GM21723 (cell line): Measurements from ENCODE around the gene GALNT10.
A peak's percentile ranks its signal among the peaks of the same experiment; 100 is the strongest.

Experiments
- ATAC-seq: cut with Tn5 transposase; IDR thresholded peaks from one replicate; pipeline ENCODE4 v1.9.1; 2021; ENCODE audit warnings: mild to moderate bottlenecking, moderate library complexity; ENCODE audit not compliant: unreplicated experiment

GALNT10 gene

GRCh38 chr5:154400678-154401077, 210.1 kb downstream of the GALNT10 start:
- ATAC-seq: no peak

- no peak for ATAC-seq
These were observed 210.8 kb downstream of the GALNT10 start for GRCh38 chr5:154401355-154401754.

DNA sequence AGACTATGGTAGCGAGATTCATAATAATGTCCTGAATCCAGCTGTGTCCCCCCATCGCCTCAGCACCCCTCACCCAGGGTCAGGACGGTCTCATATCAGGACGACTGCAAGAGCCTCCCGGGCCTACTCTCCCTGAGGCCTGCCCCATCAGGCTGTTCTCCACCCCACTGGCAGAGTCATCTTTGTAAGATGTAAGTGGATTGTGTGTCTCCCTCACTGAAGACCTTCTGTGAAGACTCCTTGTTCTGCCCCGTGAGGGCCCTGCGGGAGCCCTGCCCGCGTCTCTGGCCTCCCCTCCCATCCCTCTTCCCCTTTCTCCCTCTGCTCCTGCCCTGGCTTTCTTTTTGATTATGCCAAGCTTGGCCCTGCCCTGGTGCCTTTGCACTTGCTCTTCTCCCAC, 211.4 kb downstream of the GALNT10 start:
- no peak for ATAC-seq

DNA sequence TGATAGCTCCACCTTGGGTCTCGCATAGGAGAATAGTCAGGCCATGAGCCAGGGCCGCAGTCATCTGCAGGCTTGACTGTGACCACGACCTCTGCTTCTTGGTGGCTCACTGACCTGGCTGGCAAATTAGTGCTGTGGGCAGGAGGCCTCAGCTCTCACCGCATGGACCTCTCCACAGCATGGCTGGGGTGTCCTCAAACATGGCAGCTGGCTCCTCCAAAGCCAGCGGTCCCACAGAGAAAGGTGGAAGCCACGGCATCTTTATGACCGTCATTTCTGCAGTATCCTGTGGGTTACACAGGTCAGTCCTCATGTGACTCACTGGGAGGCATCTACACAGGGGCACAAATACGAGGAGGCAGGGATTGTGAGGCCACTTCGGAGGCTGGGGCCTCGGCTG, 212.1 kb downstream of the GALNT10 start:
- no peak for ATAC-seq

DNA sequence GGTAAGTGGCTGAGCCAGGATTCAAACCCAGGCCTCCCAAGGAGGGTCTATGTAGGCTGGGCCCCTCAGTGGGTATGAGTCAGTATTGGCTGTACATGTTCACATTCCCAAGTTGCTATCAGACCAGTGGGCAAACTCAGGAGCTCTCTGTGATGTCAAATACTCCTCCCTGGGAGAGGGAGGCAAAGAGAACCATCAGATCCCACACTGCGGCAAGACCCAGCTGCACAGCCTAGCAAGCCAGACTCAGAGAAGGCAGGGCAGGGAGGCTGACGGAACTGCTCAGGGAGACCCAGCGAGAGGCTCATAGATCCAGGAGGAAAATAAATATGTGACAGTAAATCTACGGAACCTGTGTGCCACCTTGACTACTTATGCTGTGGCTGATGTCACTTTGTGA, 212.7 kb downstream of the GALNT10 start:
- no peak for ATAC-seq

- ATAC-seq: no peak
These were observed 213.3 kb downstream of the GALNT10 start for GRCh38 chr5:154403776-154404387.

GRCh38 chr5:154405078-154405792, 214.7 kb downstream of the GALNT10 start:
- peak; percentile 99 for ATAC-seq

DNA sequence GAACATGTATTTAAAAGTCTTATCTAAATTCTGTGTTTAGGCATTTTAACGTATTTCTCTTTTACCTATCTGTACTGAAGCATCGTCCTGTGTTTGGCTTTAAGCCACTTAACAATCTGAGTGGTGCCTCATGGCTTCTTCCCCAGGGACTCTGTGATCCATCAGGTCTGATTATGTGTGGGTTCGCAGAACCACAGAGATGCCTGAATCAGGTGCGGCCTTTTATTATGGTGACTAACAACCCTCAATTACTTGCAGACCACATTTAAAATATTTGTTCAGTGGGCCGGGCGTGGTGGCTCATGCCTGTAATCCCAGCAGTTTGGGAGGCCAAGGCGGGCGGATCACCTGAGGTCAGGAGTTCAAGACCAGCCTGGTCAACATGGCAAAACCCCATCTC, 215.7 kb downstream of the GALNT10 start:
- ATAC-seq: no peak

- no peak for ATAC-seq
These were observed 216.3 kb downstream of the GALNT10 start for GRCh38 chr5:154406826-154407225.

DNA sequence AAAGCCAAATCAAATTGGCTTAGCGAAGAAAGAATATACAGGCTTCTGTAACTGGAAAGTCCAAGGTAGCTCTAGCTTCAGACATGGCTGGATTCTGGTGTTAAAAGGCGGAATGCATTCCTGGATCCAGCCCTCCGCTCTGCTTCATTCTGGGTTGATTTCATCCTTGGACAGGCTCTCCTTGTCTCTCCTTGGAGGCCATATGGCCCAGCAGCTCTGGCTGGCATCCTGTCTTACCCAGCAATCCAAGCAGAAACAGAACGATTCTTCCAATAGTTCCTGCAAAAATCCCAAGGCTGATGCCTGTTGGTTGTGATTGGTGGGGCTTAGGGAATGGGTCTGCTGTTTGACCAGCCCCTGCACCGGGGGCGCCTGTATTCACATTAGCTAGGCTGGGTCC, 218.3 kb downstream of the GALNT10 start:
- no peak for ATAC-seq

GRCh38 chr5:154409230-154409840, 218.8 kb downstream of the GALNT10 start:
- no peak for ATAC-seq

- no peak for ATAC-seq
These were observed 219.5 kb downstream of the GALNT10 start for GRCh38 chr5:154410008-154410407.

DNA sequence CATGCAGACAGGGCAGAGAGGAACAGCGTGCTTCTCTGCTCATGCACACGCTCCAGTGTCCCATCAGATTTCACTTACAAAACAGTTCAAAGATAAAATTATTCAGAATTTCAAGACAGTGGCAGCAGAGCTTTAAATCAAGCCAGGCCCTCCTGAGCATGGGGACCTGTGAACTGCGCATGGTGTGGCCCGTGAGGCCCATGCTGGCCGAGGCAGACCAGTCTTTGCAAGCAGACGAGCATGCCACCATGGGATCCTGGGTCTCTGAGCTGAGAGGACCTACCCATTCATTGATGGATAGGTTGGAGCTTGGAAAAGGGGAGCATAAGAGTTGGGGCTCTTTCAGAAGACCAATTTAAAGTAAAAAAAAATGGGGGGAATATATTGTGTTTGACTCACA, 220.3 kb downstream of the GALNT10 start:
- no peak for ATAC-seq

- no peak for ATAC-seq
These were observed 220.8 kb downstream of the GALNT10 start for GRCh38 chr5:154411338-154411737.

DNA sequence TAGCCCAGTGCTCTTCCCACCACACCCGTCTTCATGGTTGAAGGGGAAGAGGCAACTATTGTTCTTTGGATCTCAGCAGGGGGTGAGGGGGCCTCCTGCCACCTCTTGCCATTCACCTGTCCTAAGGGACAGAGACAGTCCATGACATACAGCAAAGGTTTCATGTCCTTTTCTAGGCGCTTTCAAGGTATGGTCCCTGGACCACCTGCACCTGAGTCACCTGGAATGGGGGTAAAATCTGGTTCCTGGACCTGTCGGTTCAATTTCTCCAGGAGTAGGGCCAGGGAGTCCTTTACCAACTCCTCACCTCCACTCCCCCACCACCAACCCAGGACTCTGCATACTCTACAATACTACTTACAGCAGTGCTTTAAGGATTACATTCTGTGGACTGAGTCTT, 221.8 kb downstream of the GALNT10 start:
- no peak for ATAC-seq

- no peak for ATAC-seq
These were observed 222.4 kb downstream of the GALNT10 start for GRCh38 chr5:154412925-154413324.

DNA sequence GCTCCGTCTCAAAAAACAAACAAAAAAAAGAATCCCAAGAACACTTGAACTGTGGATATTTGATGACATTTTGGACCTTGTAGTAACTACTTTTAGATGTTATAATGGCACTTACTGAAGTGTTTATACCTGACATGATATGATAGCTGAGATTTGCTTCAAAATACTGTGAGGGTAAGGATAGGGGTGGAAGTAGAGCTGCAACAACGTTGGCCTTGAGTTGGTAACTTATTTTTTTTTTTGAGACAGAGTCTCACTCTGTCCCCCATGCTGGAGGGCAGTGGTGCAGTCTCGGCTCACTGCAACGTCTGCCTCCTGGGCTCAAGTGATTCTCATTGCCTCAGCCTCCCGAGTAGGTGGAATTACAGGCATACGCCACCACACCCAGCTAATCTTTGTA, 224.6 kb downstream of the GALNT10 start:
- no peak for ATAC-seq

DNA sequence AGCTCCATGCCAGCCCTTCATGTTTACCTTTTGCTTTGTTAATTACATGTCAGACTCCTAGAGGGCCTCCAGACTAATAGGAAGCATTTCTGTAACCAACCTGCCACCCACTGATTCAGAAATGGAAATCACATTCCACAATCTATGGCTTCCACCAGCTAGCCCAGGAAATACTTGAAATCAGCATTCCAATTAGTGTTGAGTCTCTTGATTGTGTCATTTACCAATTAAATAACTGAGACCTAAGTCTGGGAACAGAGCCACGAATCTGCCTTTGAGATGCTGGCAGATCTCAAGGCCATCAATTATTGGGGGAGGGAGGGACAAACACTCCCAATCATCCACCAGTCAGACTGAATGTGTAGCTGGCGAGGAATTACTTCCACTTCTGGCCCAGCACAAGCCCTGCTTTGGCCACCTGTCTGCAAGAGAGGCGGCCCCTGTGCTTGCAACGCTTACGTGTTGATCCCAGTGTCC, 227.8 kb downstream of the GALNT10 start:
- no peak for ATAC-seq

DNA sequence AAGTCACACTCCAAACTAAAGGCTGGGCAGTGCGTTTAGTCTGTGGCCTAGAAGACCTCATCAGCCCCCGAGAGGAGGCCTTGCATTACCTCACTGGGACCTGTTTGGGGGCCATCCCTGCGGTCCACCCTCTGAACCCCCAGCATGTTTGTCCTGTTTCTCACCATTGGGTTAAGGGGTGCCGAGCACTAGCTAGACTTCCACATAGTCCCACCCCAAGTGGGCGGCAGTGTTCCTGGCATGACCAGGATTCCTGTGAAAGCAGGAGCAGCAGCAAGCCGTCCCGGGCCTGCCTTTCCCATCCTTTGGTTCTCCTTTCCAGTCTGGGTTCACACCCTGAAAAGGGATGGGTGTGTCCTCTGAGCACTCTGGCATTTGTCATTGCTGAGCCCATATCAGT, 228.7 kb downstream of the GALNT10 start:
- no peak for ATAC-seq

DNA sequence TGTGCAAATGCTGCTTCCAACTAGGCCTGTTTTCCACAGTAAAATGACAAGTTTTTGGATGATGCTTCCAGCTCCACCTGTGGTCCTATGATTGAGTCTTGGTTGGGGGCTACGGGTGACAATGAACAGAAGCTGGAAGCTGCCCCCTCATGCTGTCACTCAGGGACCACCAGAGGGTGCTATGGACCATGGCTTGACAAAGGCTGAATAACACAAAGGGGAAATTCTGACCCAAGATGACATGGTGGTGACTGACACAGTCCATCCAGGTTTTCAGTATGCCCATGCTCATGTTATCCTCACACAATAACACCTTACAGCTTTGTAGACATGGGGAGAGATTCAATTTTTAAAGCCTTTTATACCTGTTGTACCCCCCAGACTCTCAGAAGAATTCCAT, 231.3 kb downstream of the GALNT10 start:
- no peak for ATAC-seq

DNA sequence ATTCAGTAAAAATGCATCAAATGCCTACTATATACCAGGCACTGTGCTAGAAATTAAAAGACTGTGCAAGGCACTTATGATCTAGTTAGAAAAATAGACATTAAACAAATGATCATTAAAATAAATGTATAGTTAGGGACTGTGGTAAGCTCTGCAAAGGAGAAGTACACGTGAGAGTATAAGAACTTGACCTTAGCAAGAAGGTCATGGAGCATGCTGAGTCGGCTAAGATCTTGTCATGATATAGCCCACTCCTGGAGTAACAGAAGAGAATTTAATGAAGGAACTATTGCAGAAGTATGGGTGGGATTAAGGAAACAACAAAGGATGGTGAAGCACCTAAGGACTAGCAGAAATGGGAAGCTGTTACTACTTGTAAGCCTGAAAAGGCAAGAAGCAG, 231.8 kb downstream of the GALNT10 start:
- ATAC-seq: no peak

DNA sequence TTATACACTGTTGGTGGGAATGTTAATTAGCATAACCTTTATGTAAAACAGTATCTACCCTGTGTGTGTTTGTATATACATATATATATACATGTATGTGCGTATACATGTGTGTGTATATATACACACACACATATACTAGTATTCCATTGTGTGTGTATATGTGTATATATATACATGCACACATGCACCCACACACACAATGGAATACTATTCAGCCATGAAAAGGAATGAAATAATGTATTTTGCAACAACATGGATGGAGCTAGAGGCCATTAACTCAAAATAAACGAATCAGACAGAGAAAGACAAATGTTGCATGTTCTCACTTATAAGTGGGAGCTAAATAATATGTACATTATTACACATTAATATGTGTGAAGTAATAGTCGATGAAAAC, 237.7 kb downstream of the GALNT10 start:
- ATAC-seq: no peak
